ENCODE results near the gene MPZL1.

GRCh38 chr1:167734227-167734626 is 12.4 kb downstream of the MPZL1 start:
- TF ChIP-seq CTCF (IDR thresholded peaks at IDR 0.05) (no peak), POLR2A (IDR thresholded peaks at IDR 0.05) (no peak)

Data from breast epithelium (tissue), 3 donors.